GM19035 (cell line): Measurements from ENCODE around the gene TRIM29.
"Not testable (repeated sequence)": the region's sequence is repeated elsewhere in the genome, so short reads cannot be mapped to it uniquely, and the experiment has no call there.

Experiments used
- ATAC-seq: cut with Tn5 transposase; IDR thresholded peaks from one replicate; pipeline ENCODE4 v1.9.1; 2021; ENCODE audit not compliant: unreplicated experiment

Gene TRIM29

DNA sequence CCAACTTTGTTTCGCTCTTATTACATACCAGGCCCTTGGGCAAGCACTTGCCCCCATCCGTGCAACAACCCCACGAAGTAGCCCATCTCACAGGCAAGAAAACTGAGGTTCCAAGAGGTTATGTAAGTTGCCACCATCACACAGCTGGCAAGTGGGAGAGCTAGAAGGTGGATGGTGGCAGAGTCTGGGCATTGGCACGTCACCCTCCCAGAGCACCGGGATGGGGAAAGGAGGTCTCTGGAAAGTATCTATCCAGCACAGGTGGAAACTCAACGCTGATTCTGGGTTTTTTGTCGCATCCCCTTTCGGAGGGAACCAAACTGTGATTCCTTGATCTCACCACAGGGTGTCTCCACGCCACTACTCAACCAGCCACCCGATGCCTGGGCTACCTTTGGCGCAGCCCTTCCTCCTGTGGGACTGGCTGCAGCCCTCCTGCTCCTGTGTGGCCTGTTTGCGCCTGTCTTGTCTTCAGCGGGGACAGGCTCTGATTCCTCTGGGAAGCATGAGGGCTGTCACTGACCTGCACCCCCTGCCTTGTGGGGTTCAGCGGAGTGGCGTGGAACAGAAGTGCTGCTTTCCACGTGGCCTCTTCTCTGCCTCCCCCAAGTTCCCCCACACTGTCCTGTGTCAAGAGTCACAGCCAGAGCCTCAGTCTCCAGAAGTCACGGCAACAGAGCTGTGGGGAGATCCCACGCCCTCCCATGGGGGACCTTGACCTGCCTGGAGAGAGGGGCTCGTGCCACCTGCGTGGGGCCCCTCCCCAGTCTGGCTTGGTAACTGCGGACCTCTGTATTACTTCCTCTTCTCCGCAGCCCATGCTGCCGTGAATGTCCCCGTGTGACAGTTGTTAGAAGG, 34.4 kb upstream of the TRIM29 start:
- no peak for ATAC-seq

DNA sequence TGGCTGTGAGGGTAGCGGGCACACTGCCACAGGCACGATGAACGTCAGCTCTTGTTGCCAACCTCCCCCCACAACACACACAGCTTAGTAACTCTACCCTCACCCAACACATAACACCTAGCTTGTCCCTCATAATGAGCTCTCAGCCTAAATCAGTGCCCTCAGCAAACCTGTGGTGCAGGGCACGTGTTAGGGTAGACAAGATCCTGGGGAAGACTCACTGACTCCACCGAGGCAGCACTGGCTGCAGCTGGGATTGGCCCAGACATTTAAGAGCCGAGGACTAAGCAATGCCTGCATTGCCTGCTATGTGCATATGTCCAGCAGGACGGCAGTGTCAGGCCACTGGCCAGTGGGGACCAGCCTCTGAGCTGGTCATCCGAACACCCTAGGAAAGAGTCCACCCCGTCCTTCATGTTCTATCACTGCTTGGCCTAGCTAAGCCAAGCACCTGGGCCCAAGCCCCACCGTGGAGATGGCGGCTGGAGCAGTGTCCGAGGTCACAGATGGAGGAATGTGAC, 32.9 kb upstream of the TRIM29 start:
- ATAC-seq: no peak

DNA sequence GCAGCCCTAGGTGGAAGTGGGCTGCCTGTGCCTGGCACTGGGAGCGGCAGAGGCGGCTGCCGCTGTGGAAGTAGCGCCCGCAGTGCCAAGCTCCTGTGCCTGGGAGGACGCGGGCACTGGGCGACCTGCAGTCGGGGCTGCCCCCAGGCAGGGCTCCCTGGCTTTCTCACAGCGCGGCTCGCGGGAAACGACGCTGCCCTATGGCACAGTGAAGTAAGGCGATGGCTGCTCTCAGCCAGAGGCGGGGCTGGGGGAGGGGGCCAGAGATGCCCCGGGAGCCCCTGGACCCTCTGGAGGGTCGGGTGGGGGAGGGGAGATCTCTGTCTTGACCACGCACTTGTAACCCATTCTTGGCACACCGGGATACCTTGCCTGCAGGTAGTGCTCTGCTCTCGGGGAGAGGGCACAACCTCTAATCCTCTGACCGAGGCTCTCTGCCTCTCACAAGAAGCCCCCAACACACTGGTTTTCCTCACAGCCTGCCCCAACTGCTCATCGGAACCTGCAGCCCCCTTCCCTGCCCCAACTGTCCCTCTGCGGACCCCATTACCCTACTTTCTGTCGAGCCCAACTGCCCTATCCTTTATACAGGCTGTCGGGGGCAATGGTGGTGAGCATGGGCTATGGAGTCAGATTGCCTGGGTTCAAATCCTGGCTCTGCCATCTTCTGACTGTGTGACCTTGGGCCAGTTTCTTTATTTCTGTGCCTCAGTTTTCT, 32.2 kb upstream of the TRIM29 start:
- ATAC-seq: no peak

DNA sequence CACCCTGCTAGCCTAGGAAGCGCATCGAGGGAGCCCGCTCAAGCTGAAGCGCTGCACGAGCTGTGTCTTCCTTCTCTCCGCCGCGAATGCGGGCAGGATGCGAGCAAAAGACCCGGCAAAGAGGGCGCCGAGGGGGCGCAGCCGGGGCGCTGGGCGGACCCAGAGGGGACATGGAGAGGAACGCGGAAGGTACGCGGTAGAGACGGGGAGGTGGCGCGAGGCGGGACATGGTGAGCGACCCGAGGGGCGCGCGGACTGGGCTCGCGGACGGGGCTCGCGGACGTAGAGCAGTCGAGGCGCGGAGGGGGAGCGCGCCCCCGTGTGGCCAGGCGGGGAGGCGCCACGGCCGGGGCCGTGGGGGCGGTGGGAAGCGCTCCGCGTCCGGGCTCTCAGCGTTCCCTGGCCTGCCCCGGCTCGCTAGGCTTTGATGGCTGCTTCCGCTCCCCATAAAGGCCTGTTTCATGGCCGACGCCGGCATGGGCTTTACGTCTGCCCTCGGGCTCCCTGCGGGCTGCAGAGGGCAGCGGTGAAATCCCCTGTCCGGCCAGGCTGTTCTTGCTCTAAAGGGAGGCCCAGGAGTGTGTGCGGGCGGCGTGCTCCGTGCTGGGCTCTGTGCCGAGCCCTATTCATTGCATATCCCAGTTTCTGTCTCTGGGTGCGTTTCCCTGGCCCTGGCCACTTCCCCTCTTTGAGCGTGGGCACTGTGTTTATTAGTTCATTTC, 31.2 kb upstream of the TRIM29 start:
- ATAC-seq: no peak

DNA sequence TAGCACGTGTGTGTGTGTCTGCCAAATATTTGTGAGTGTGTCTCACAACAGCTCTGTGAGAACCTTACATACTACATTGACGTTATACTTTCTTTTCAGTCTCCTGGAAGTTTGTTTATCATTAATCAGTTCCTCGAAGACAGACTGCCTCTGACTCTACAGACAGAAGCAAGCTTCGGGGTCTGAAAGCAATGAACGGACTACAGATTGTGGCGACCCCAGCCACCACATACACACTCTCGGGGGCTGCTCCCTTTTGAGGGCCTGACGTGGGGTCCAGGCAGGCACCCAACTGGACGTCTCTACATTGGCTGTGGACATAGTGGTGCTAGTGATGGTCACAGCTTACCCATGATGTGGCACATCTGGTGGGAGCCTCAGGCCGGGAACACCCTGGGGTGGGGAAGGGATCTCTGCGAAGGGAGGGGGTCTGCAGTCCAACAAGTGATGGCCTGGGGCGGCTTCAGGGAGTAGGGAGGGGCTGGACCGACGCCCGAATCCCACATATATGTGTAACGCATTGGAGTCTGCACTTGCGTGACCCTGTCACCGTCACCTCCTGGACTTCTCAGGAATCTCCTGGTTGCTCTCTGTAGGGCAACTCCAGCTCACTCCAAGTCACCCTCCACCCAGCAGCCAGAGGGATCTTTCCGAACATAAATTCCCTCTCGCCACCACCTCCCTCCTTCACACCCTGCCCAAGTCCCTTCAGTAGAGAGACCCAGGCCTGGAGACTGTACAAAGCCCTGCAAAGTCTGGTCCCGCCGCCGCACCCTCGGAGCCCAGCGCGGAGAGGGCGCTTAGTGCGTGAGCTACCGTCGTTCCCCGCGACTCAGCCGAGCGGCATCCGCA, 30.4 kb upstream of the TRIM29 start:
- no peak for ATAC-seq

DNA sequence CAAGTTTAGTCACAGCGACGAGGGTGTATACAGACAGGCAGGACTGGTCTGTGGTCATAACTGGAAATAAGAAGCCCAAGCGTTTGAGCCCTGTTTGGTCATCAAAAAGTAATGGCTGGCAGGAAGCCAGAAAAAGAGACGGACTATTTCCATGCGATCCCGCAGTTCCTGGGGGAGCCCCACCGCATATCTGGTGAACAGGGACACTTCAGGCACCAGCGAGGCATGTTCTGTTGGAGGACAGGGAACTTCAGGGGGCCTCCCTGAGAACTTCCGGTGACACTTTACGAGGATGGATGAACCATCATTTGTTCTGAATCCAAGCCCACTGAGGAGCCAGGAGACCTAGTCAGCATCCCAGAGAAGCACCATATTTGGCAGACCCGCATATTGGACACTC, 29.7 kb upstream of the TRIM29 start:
- no peak for ATAC-seq

DNA sequence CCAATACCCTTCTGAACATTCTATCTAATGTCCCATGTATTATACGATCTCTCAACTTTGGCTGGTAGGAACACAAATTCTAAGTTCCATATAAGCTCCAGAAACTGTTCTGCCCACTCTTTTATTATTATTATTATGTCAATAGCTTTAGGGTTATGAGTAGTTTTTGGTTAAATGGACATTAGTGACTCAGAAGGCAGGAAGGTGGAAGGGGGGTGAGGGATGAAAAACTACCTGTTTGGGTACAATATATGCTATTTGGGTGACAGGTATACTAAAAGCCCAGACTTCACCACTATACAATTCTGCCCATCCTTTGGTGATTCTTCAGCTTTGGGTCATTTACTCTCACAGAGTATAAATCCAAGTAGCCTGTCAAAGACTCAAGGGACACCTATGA, 22.5 kb upstream of the TRIM29 start:
- ATAC-seq: no peak

DNA sequence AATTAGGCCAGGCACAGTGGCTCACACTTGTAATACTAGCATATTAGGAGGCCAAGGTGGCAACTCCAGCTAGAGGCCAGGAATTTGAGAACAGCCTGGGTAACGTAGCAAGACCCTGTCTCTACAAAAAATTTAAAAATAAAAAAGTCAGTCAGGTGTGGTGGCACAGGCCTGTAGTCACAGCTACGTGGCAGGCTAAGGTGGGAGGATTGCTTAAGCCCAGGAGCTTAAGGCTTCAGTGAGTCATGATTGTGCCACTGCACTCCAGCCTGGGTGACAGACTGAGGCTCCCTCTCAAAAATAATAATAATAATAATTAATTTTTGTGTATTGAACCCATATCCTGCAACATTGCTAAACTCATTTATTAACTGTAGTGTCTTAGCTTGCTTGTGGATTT, 15.3 kb upstream of the TRIM29 start:
- no peak for ATAC-seq

DNA sequence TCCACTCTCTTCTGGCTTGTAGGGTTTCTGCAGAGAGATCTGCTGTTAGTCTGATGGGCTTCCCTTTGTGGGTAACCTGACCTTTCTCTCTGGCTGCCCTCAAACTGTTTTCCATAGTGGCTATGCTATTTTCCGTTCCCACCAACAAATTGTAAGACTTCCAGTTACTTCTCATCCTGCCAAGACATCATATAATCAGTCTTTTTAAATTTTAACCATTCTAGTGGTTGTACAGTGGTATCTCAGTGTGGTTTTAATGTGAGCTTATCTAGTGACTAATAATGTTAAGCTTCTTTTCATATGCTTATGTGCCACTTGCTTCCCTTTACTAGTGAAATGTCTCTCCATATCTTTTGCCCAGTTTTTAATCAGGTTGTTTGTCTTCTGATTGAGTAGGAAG, 13.6 kb upstream of the TRIM29 start:
- ATAC-seq: no peak

DNA sequence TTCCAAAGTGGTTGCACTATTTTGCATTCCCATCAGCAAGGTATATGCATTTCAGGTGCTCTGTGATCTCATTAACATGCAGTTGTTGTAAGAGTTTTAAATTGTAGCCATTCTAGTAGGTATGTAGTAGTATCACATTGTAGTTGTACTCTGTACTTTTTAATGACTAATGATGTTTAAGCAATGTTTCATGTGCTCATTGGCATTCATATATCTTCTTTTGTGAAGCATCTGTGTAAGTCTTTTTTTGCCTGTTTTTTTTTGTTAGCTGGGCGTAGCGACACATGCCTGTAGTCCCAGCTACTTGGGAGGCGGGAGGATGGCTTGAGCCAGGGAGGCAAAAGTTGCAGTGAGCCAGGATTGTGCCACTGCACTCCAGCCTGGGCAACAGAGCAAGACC, 11.3 kb upstream of the TRIM29 start:
- no peak for ATAC-seq

DNA sequence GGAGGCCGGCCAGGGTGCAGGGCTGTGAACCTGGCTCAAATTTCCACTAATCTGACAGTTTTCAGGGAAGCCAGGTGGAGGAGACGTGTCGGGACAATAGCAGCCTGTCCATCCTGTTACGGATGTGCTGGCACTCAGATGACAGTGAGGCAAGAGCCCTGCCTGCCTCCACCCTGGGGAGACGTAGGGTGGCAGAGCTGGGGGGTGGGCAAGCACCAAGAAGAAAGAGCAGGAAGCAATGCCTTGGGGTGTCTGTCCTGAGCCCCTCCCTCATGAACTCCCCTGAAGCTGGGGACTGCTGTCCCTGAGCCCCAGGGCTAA, 10.0 kb upstream of the TRIM29 start:
- ATAC-seq: no peak

DNA sequence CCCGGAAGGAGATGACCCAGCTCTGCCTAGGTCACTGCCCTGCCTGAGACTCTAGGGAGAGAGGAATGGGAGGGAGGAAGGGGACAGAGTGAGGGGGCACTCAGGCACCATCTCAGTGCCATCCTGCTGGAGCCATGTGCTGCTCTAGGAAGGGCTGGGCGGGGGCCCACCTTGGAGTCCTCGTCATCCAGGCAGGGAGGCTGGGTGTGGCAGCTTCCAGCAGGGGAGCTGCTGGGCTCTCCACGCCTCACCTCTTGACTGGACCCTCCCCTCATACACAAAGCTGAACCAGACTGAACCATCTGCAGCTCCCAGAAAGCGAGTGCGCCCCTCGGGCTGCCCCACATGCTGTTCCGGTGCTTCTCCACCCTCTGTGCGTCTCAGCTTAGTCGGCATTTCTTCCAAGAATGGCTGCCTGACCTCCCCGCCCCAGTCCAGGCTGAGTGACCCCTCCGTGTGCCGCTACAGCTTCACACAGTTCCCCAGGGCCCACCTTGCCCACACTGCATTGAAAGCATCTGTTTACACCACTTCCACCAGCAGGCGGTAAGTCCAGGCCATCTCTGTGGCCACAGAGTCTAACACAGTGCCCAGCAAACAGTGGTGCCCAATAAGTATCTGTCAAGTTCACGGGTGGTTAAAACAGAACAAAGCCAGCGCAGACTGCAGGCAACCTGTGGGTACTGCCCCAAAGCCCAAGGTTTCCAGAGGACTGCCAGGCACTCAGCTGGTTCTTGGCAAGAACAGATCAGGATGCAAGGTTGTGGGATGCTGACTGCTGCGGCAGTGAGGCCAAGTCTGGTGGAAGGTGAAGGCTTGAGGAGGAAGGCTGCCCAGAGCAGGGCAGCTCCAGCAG, 9.4 kb upstream of the TRIM29 start:
- ATAC-seq: no peak

DNA sequence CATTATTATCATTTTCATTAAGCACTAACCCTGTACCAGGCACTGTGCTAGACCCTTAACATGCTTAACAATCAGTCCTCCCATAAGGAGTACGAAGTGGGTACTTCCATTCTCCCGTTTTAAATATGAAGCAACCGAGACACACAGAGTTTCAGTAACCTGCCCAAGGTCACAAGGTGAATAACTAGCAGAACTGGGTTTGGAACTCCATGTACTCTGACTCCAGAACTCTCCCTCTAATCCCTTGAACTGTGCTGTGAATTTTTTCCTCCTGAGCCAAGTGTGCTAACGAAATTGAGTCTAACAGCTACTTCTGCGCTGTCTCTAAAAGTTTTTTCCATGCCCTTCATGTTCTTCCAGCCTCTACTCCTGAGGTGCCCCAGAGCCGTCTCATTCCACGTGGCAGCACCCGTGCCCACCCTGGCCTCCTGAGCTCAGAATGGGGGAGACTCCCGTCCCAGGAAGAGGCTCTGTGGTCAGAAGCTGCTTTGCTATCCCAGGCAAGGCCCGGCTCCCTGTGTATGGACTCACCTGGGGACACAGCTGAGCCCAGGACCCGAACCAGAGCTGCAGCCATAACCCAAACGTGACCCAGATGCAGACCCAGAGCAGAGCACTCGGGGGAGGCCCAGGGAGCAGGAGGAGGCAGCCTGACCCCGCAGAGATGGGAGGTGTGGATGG, 8.6 kb upstream of the TRIM29 start:
- ATAC-seq: no peak

DNA sequence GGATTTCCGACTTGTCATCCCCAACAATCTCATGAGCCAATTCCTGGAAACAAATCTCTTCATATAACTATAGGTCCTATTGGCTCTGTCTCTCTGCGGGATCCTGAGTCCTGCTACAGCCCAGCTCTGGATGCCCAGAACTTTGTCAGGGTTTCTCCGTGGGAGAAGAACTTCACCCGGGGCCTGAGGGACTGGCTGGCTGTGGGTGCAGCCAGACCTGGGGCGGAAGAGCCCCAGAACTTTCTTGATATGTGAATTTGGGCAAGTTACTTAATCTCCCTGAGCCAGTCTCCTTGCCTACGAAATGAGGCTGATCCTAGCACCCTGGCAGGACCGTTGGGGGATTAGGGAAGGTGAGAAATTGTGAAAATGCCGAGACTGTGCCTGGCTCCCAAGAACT, 6.6 kb upstream of the TRIM29 start:
- ATAC-seq: no peak

DNA sequence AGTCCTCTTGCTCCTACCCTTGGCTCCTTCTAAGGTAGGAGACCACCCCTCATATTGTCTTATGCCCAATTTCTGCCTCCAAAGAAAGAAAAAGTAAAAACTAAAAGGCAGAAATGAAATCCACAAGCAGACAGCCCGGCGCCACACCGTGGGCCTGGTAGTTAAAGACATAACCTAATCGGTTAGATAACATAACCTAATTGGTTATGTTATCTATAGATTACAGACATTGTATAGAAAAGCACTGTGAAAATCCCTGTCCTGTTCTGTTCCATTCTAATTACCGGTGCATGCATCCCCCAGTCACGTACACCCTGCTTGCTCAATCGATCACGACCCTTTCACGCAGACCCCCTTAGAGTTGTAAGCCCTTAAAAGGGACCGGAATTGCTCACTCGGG, 5.6 kb upstream of the TRIM29 start:
- ATAC-seq: not testable (repeated sequence)

DNA sequence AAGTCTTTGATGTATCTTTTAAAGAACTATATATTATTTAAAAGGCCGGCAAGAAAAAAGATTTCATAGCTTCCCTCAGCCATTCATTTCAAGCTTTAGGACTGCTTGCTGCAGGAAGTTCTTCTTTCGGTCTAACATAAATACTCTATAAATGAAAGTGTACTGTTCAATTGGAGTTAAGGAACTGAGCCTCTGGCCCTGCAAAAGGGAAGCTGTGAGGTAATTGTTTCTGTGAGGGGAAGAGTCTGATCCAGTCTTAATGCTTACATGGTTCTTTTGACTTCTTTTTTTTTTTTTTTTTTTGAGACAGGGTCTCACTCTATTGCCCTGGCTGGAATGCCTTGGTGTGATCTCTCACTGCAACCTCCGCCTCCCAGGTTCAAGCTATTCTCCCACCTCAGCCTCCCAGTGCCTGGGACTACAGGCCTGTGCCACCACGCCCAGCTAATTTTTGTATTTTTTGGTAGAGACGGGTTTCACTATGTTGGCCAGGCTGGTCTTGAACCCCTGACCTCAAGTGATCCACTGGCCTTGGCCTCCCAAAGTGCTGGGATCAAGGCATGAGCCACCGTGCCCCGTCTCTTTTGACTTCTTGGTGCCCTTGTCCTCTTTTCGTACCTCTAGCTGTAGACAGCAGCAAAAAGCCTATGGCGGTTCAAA, 4.7 kb upstream of the TRIM29 start:
- ATAC-seq: no peak

DNA sequence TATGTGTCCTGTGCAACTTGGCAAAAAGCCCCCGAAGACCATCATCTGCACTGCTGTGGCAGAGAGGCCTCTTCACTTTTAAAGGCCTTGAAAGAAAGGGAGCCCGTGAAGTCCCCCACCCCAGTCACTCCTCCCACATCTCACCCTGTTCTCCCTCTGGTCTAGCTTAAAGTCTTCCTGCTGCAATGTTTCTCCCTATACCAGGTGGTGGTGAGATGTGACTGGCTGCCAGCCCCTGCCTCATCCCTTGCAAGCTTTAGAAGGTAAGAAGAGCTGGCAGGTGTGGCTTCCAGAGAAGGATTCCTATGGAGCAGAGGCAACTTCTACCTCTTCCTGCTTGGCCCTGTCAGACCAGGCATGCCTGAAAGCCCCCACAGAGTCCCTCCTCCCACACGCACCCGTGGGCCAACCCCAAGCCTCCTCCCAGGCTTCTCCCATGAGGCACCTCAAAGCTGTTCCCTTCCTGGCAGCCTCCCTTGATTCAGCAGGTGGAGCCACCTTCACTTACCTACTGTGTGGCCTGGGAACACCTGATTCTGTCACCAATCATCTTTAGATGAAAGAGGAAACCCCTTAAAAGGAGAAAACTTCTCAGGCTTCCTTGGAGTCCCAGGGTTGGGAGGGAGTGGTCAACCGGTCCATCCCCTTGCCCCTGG, 4.0 kb upstream of the TRIM29 start:
- ATAC-seq: no peak

DNA sequence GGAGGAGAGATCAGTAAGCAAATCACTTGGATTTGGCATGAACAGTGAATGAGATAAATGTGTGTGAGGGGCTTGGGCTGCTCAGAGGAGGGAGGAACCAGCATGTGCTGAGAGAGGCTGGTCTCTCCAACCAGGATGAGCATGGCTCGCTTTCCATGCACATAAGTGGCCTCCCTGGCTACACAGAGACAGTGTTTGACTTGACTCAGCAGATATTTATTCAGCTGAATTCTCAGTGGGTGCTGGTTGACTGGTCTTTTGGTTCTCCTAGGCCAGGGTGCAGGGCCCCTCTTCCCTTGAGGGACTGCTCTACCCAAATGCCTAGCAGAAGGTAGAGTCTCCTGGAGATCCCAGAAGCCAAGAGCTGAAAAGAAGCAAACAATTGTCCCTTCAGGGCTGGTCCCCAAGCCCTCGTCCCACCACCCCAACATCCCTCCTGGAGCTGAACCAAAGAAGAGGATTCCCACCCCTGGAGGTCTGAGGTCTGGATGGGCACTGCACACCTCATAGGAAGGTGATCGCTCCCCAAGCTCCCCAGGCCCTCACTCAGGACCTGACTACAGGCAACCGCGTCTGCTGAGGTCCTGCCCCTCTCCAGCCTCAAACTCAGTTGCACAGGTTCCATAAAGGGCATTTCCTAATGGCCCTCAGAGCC, 3.3 kb upstream of the TRIM29 start:
- ATAC-seq: no peak
